K562 (cell line): ENCODE results near the gene SIK1. TPM values are rescaled to one million over a fixed set of nuclear protein-coding genes. Genes with fewer than 3 reads are reported as not detected.

Experiments
- ATAC-seq: fragments of 200-7000 bp; cut with Tn5 transposase; 3 replicates; pipeline ENCODE4 v1.9.1; 2020; ENCODE audit warnings: moderate library complexity
- BruUV-seq: library from RNA; stranded (reverse); fragments of 400-500 nt; replicated peaks from 2 replicates; lab custom pipeline; 2021; lab: Mats Ljungman, UMichigan
- CTCF ChIA-PET: fragments of 300-600 bp; formaldehyde crosslinking; extraction: SDS; loops from one replicate; lab custom pipeline; 2021; ENCODE audit warnings: low intra/inter-chr PET ratio; lab: Yijun Ruan, JAX
- POLR2A ChIA-PET: fragments of 300-600, 350-650 bp; sonication (Branson Sonifier 250); formaldehyde crosslinking; extraction: SDS; loops from one replicate; lab custom pipeline; 2021; ENCODE audit warnings: antibody characterized with exemption, inconsistent platforms; lab: Yijun Ruan, JAX
- DNase-seq, 4 experiments: peaks; one replicate each; pipeline versions ENCODE4 v3.0.0 to v3.0.0-alpha.2; 2011 to 2018; ENCODE audit warnings: low spot score in 3 of 4, mixed read lengths in 3 of 4; ENCODE audit errors: extremely low read depth in 1 of 4
- FAIRE-seq: peaks from 2 replicates; lab custom pipeline; 2011; peaks lifted over from hg19 to GRCh38; lab: Jason Lieb, UNC
- H2AFZ ChIP-seq: 2 replicates; pipeline ENCODE4 v1.6.0; 2011; ENCODE audit warnings: low read depth, low read length, control low read depth, inconsistent platforms
- H3K27ac ChIP-seq: fragments of 200-600 bp; 3 replicates; pipeline ENCODE4 v1.8.0; 2011; ENCODE audit warnings: low read depth, mild to moderate bottlenecking, control low read depth, inconsistent platforms, low read length, moderate library complexity, mixed read lengths; ENCODE audit errors: extremely low read depth
- H3K27me3 ChIP-seq, 2 experiments: fragments of 300-600 bp in 1 of 2; 2 replicates in 1 of 2; 3 replicates in 1 of 2; pipeline versions ENCODE4 v1.6.0 to v1.8.0; 2011; ENCODE audit warnings: inconsistent platforms in 2 of 2, low read length in 2 of 2, mild to moderate bottlenecking in 1 of 2, mixed read lengths in 1 of 2, moderate library complexity in 1 of 2; ENCODE audit not compliant: control insufficient read depth in 2 of 2, insufficient read depth in 2 of 2
- H3K36me3 ChIP-seq: fragments of 300-600 bp; 3 replicates; pipeline ENCODE4 v1.8.0; 2011; ENCODE audit warnings: mild to moderate bottlenecking, low read length, inconsistent platforms; ENCODE audit not compliant: control insufficient read depth, insufficient read depth
- H3K4me1 ChIP-seq, 2 experiments: fragments of 200-600 bp in 1 of 2; replicated peaks in 1 of 2; 2 replicates in 1 of 2; 3 replicates in 1 of 2; pipeline versions ENCODE4 v1.5.1 to v1.8.0; 2011; ENCODE audit warnings: inconsistent platforms in 2 of 2, low read length in 2 of 2, mild to moderate bottlenecking in 1 of 2, mixed read lengths in 1 of 2, moderate library complexity in 1 of 2; ENCODE audit not compliant: control insufficient read depth in 2 of 2, insufficient read depth in 2 of 2
- H3K4me2 ChIP-seq: 2 replicates; pipeline ENCODE4 v1.6.1; 2011; ENCODE audit warnings: low read length, control low read depth, inconsistent platforms, mixed read lengths; ENCODE audit not compliant: insufficient read depth
- H3K4me3 ChIP-seq: fragments of 200-600 bp; sonication (generic), shearing (Covaris generic); 2 replicates; pipeline ENCODE4 v1.5.1; 2016; ENCODE audit warnings: control low read depth, inconsistent platforms
- H3K79me2 ChIP-seq: fragments of 200-600 bp; 3 replicates; pipeline ENCODE4 v1.8.0; 2011; ENCODE audit warnings: low read length, inconsistent platforms; ENCODE audit not compliant: control insufficient read depth, insufficient read depth
- H3K9ac ChIP-seq, 2 experiments: 2 replicates each; pipeline versions ENCODE4 v1.6.0 to v1.6.1; 2011; ENCODE audit warnings: low read depth in 2 of 2, low read length in 2 of 2, control low read depth in 1 of 2, inconsistent platforms in 1 of 2, mild to moderate bottlenecking in 1 of 2, mixed read lengths in 1 of 2; ENCODE audit not compliant: insufficient read depth in 1 of 2
- H3K9me1 ChIP-seq: one replicate; pipeline ENCODE4 v1.6.0; 2011; ENCODE audit warnings: inconsistent platforms, mild to moderate bottlenecking, low read length, moderate library complexity; ENCODE audit not compliant: control insufficient read depth, insufficient read depth
- H3K9me3 ChIP-seq: replicated peaks from 2 replicates; pipeline ENCODE4 v1.5.1; 2011; ENCODE audit warnings: low read depth, low read length, inconsistent platforms; ENCODE audit not compliant: control insufficient read depth, insufficient read depth
- H4K20me1 ChIP-seq: replicated peaks from 2 replicates; pipeline ENCODE4 v1.6.1; 2011; ENCODE audit warnings: low read length, inconsistent platforms, mixed read lengths; ENCODE audit not compliant: control insufficient read depth, insufficient read depth
- CC2D1A ChIP-seq: fragments of 450-650 bp; IDR thresholded peaks from 2 replicates; pipeline ENCODE4 v1.6.1; 2017; ENCODE audit warnings: mild to moderate bottlenecking
- KDM1A ChIP-seq, 2 experiments: fragments of 450-650 bp; IDR thresholded peaks; 2 replicates each; pipeline ENCODE4 v1.6.1; 2016; ENCODE audit warnings: mild to moderate bottlenecking in 2 of 2
- MCM5 ChIP-seq: fragments of 450-650 bp; IDR thresholded peaks from 2 replicates; pipeline ENCODE4 v1.6.1; 2016; ENCODE audit warnings: low read depth
- NR2F6 ChIP-seq: fragments of 450-650 bp; formaldehyde crosslinking; IDR thresholded peaks from 2 replicates; pipeline ENCODE4 v1.4.0; 2020; ENCODE audit warnings: mild to moderate bottlenecking
- PRPF4 ChIP-seq: fragments of 200-400 bp; formaldehyde crosslinking; IDR thresholded peaks from one replicate; pipeline ENCODE4 v1.6.1; 2017; ENCODE audit warnings: low read length, low read depth, mild to moderate bottlenecking; ENCODE audit not compliant: insufficient read depth, poor library complexity, severe bottlenecking
- TRIM24 ChIP-seq, 2 experiments: fragments of 450-650 bp; IDR thresholded peaks; 2 replicates each; pipeline ENCODE4 v1.6.1; 2016
- XRCC3 ChIP-seq: fragments of 450-650 bp; IDR thresholded peaks from 2 replicates; pipeline ENCODE4 v1.6.1; 2017; ENCODE audit warnings: mild to moderate bottlenecking, moderate library complexity
- ZNF174 ChIP-seq: fragments of 250-450 bp; sonication (Bioruptor Pico); IDR thresholded peaks from 2 replicates; pipeline ENCODE4 v1.4.0; 2020; ENCODE audit warnings: mild to moderate bottlenecking
- ZNF766 ChIP-seq: fragments of 200-800 bp; sonication (Bioruptor generic); conservative IDR thresholded peaks from 2 replicates; pipeline ENCODE4 v1.6.1; 2016; ENCODE audit warnings: missing genetic modification characterization, missing compliant biosample characterization
- WGBS: fragments of 100-300 bp; shearing (Covaris generic); methylation state at CpG from one replicate; pipeline ENCODE4 v1.1.6; 2016; ENCODE audit warnings: low coverage, mixed read lengths; ENCODE audit not compliant: insufficient coverage; ENCODE audit errors: missing lambda C conversion rate; 5-methylcytosine and 5-hydroxymethylcytosine counted together
- in situ Hi-C: fragments of 300-500 bp; cut with MboI; formaldehyde crosslinking; loops from 4 replicates; pipeline ENCODE4 v1.15.0; 2018; ENCODE audit warnings: inconsistent platforms, mixed read lengths
- intact Hi-C: fragments of 100-400 bp; cut with micrococcal nuclease; formaldehyde crosslinking; loops from 2 replicates; pipeline ENCODE4 v1.14.2; 2022
- polyA plus RNA-seq, 8 experiments: library from polyadenylated mRNA; depleted of rRNA in 4 of 8; stranded (reverse) in 5 of 8; unstranded in 3 of 8; fragments of >200 nt; fragmentation: Nextera tagmentation in 2 of 8; fragmentation: Illumina TruSeq in 1 of 8; extraction: Ambion mirVana in 2 of 8; extraction: Trizol in 1 of 8; gene quantifications; 2 replicates each; pipeline versions ENCODE4 v1.2.1 to v1.2.3, GENCODE V29; 2011 to 2014; ENCODE audit warnings: inconsistent platforms in 1 of 8, missing spikeins in 1 of 8
- total RNA-seq, 7 experiments: library from RNA; depleted of rRNA in 6 of 7; stranded (reverse); fragments of >200 nt in 6 of 7; fragmentation: Illumina TruSeq in 2 of 7; extraction: Trizol in 2 of 7; gene quantifications; 2 replicates each; pipeline versions ENCODE4 v1.2.1 to v1.2.3, GENCODE V29; 2011 to 2021; ENCODE audit warnings: low replicate concordance in 1 of 7
- TF ChIP-seq, protein P1 (sequence below): sonication (generic); formaldehyde crosslinking; IDR thresholded peaks from 2 replicates; pipeline ENCODE4 v1.9.0; 2022; ENCODE audit warnings: mild to moderate bottlenecking, missing genetic modification reagents

The SIK1 gene
- total and polyA plus RNA-seq, 9 of the 15 experiments (the other 6 are each of a cell fraction or from before 2014, with no cell fraction given): 0.45 to 4.3 (median 1.8) TPM; not detected in 2

DNA sequence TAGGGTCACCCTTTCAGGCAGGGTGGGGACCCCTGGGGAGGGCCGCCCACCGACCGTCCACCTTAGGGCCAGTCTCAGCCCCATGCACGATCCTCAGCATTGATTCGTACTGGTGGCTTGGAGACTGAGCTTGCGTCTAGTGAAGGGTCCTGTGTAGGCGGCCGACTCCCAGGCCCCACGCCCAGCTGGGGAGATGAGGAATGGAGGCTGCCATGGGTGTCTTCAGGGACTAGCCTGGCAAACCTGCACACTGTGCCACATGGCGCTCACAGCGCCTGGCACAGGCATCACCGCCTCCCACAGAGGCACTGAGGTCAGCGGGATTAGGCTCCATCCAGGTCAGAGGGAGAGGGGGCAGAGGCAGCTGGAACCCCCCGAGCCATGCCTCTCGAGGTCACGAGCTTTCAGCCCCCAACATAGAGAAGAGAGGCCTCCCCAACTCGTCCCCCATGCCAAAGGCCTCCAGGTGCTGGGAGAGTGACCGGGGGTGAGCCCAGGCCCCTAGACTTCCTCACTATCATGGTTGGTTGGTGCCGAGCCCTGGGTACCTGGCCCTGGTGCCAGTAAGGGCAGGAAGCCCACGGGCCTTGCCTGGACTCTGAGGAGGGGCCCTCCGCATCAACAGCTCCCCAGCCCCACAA is 51.0 kb downstream of the SIK1 start:
- Histone ChIP-seq H3K27me3 (peaks cover 31 to 54% of the 10 kb centered on the region in 2 experiments; a peak in 4 of 5 replicates), H2AFZ (no peak overlapping the region), H3K36me3 (no peaks in the 10 kb centered on the region), H3K79me2 (no peaks in the 10 kb centered on the region), H3K9me1 (peaks cover 4% of the 10 kb centered on the region), H3K27ac (no peak overlapping the region), H3K4me1 (peaks cover 0 to 9% of the 10 kb centered on the region in 2 experiments; a peak in 2 of 5 replicates), H3K4me2 (no peak overlapping the region), H4K20me1 (peaks cover 26% of the 10 kb centered on the region), H3K9ac (peak overlapping the region in 1 of 2 experiments; percentile 26; a peak in 1 of 4 replicates), H3K4me3 (no peak overlapping the region), H3K9me3 (no peaks in the 10 kb centered on the region)
- in situ Hi-C loops: no loop called here
- no peak for DNase-seq
- TF ChIP-seq ZNF174 (CRISPR knock-in tag): no peak
- no peak for TF ChIP-seq XRCC3
- TF ChIP-seq KDM1A (IDR thresholded peaks at IDR 0.05): no peak
- no TSS peak for BruUV-seq
- intact Hi-C loops: no loop called here
- ChIA-PET POLR2A (no interaction called here), CTCF (interaction anchor here (0.6 kb wide), 1 partner anchor 269 kb away, joined by 4 read pairs; no protein-coding TSS in a partner anchor)
- no peak for FAIRE-seq
- no peak for ATAC-seq
- WGBS: 2% methylated on average over 21 of the region's 21 CpGs

DNA sequence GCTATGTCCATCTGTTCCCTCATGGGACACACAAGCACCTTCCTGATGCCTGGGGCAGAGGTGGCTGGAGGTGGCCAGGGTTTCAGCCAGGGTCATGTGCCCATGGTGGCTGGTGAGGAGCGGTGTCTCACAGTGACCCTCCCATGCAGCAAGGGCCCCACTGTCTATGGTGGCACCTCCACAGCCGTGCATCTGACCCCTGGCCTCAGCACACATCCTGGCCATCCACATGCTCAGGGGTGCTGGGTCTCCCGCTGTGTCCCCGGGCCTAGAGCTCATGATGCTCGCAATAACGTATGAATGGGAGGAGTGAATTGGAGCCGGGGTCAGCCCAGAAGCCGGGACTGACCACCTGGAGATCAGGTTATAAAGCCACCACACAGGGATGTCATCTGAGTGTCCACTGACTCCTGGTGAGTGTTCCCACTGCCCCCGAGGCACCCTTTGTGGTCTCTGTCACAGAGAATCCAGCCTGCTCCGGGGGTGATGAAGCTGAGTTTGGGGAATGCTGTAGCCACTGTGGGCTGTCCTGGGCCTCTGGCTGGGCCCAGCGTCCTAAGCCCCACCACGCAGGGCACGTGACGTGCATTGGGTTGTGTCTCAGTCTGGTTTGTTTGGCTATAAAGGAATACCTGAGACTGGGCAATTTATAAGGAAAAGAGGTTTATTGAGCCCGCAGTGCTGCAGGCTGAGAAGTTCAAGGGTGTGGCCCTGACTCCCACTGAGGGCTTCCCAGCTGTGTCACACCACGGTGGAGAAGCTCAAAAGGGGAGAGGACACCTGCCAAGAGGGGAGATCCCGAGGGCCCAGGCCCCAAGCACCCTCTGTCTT is 51.7 kb downstream of the SIK1 start:
- Histone ChIP-seq H3K9me1 (peaks cover 4% of the 10 kb centered on the region), H3K4me1 (peaks cover 0 to 9% of the 10 kb centered on the region in 2 experiments; a peak in 2 of 5 replicates)
- BruUV-seq: no TSS peak

More for the DNA sequence above, 51.7 kb downstream of the SIK1 start:
- WGBS: under 1% methylated on average over 17 of the region's 17 CpGs
- CTCF ChIA-PET: no interaction called here
- peaks cover 38 to 60% of the 10 kb centered on the region in 2 experiments; a peak in 4 of 5 replicates for H3K27me3 ChIP-seq
- DNase-seq (no peak), FAIRE-seq (no peak), ATAC-seq (no peak; the same call in 2 of the 3 replicates)
- POLR2A ChIA-PET: no interaction called here
- H3K9me3 ChIP-seq: no peaks in the 10 kb centered on the region
- H2AFZ ChIP-seq: no peak overlapping the region
- in situ Hi-C loops (no loop called here), intact Hi-C loops (no loop called here)
- no peaks in the 10 kb centered on the region for H3K79me2 ChIP-seq
- no peak overlapping the region for H3K4me2 ChIP-seq
- H3K36me3 ChIP-seq: no peaks in the 10 kb centered on the region
- H3K4me3 ChIP-seq: no peak overlapping the region
- H3K27ac ChIP-seq: no peak overlapping the region
- peaks cover 30% of the 10 kb centered on the region for H4K20me1 ChIP-seq
- TF ChIP-seq PRPF4 (no peak), MCM5 (no peak), CC2D1A (no peak), NR2F6 (CRISPR knock-in tag) (no peak), TRIM24 (IDR thresholded peaks at IDR 0.05) (no peak), ZNF766 (CRISPR knock-in tag) (peak; percentile 92)
- TF ChIP-seq, protein P1, sequence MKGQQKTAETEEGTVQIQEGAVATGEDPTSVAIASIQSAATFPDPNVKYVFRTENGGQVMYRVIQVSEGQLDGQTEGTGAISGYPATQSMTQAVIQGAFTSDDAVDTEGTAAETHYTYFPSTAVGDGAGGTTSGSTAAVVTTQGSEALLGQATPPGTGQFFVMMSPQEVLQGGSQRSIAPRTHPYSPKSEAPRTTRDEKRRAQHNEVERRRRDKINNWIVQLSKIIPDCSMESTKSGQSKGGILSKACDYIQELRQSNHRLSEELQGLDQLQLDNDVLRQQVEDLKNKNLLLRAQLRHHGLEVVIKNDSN: 0 out of 2 replicates have a peak, but pooled peaks have one; percentile 26
- H3K9ac ChIP-seq: peak overlapping the region in 1 of 2 experiments; percentile 13; a peak in 1 of 4 replicates
